OCI-LY7 (cell line): ENCODE data around the gene MRPS9. TPM values are rescaled to one million over a fixed set of nuclear protein-coding genes. Genes with fewer than 3 reads are reported as not detected.

Source experiments
- BruUV-seq: library from RNA; stranded (reverse); fragments of 400-500 nt; replicated peaks from 2 replicates; lab custom pipeline; 2021; lab: Mats Ljungman, UMichigan
- CTCF ChIA-PET: fragments of 300-600 bp; sonication (Branson Sonifier 250); formaldehyde crosslinking; loops from one replicate; lab custom pipeline; 2022; ENCODE audit warnings: antibody characterized with exemption; ENCODE audit not compliant: unreplicated experiment; lab: Charles Lee
- POLR2A ChIA-PET: fragments of 300-600 bp; sonication (Branson Sonifier 250); formaldehyde crosslinking; loops from one replicate; lab custom pipeline; 2022; ENCODE audit warnings: antibody characterized with exemption; lab: Charles Lee
- DNase-seq: peaks from one replicate; pipeline ENCODE4 v3.0.0-alpha.2; 2015; ENCODE audit warnings: low spot score
- H2AFZ ChIP-seq: fragments of 200-600 bp; sonication (generic), shearing (Covaris generic); 2 replicates; pipeline ENCODE4 v1.6.1; 2014; ENCODE audit warnings: mild to moderate bottlenecking, antibody characterized with exemption, low read length, moderate library complexity
- H3K27ac ChIP-seq: fragments of 200-600 bp; sonication (generic); 2 replicates; pipeline ENCODE4 v1.5.1; 2014; ENCODE audit warnings: mixed run types, low read depth, mild to moderate bottlenecking, moderate library complexity, low read length, inconsistent platforms; ENCODE audit not compliant: poor library complexity, severe bottlenecking
- H3K36me3 ChIP-seq: fragments of 200-600 bp; sonication (generic); 2 replicates; pipeline ENCODE4 v1.6.1; 2014; ENCODE audit warnings: mild to moderate bottlenecking, antibody characterized with exemption, low read length, moderate library complexity, mixed read lengths; ENCODE audit not compliant: insufficient read depth
- H3K4me1 ChIP-seq: fragments of 200-600 bp; sonication (generic); 2 replicates; pipeline ENCODE4 v1.5.1; 2014; ENCODE audit warnings: mild to moderate bottlenecking, low read length; ENCODE audit not compliant: insufficient read depth, poor library complexity, severe bottlenecking
- H3K4me2 ChIP-seq: fragments of 200-600 bp; sonication (generic); 2 replicates; pipeline ENCODE4 v1.6.1; 2014; ENCODE audit warnings: mild to moderate bottlenecking, low read length
- H3K4me3 ChIP-seq: fragments of 200-600 bp; sonication (generic); 2 replicates; pipeline ENCODE4 v1.5.1; 2014; ENCODE audit warnings: mild to moderate bottlenecking, low read depth, low read length; ENCODE audit not compliant: poor library complexity, severe bottlenecking
- H3K79me2 ChIP-seq: fragments of 200-600 bp; sonication (generic); 2 replicates; pipeline ENCODE4 v1.6.1; 2016; ENCODE audit warnings: low read depth, mild to moderate bottlenecking, low read length, moderate library complexity, mixed read lengths; ENCODE audit not compliant: insufficient read depth
- H3K9me2 ChIP-seq: fragments of 200-600 bp; sonication (generic); 2 replicates; pipeline ENCODE4 v1.6.1; 2016; ENCODE audit warnings: mild to moderate bottlenecking, low read length, mixed read lengths; ENCODE audit not compliant: insufficient read depth
- H3K9me3 ChIP-seq: fragments of 200-600 bp; sonication (generic); 2 replicates; pipeline ENCODE4 v1.6.1; 2014; ENCODE audit warnings: mild to moderate bottlenecking, mixed run types, low read length, mixed read lengths
- H4K20me1 ChIP-seq: fragments of 200-600 bp; sonication (generic); 2 replicates; pipeline ENCODE4 v1.6.1; 2014; ENCODE audit warnings: mild to moderate bottlenecking, antibody characterized with exemption, low read length, moderate library complexity, mixed read lengths; ENCODE audit not compliant: insufficient read depth
- CTCF ChIP-seq: fragments of 200-600 bp; sonication (generic); conservative IDR thresholded peaks from 2 replicates; pipeline ENCODE4 v1.5.1; 2014; ENCODE audit warnings: mild to moderate bottlenecking, antibody characterized with exemption, low read length, moderate library complexity, mixed read lengths
- EZH2phosphoT487 ChIP-seq: fragments of 200-600 bp; sonication (generic); IDR thresholded peaks from 2 replicates; pipeline ENCODE4 v1.6.1; 2018; ENCODE audit warnings: low read depth, borderline replicate concordance, mild to moderate bottlenecking, mixed run types, antibody characterized with exemption, low read length, moderate library complexity, mixed read lengths
- intact Hi-C: fragments of 100-400 bp; cut with micrococcal nuclease; formaldehyde crosslinking; loops from one replicate; pipeline ENCODE4 v1.10.0; 2022; ENCODE audit not compliant: unreplicated experiment
- total RNA-seq, 2 experiments: library from RNA; depleted of rRNA in 1 of 2; stranded (reverse); fragments of >200 nt in 1 of 2; shearing (Covaris generic) in 1 of 2; gene quantifications; 2 replicates each; pipeline ENCODE4 v1.2.3, GENCODE V29; 2014 to 2022

Gene MRPS9
- total RNA-seq, 2 experiments from 2014 or later, result 25.9 to 42.6 TPM

GRCh38 chr2:105143467-105144151 is 105.7 kb downstream of the MRPS9 start:
- no TSS peak for BruUV-seq
- no peak for TF ChIP-seq CTCF
- no peak for TF ChIP-seq EZH2phosphoT487
- Histone ChIP-seq H2AFZ (no peak overlapping the region), H3K4me3 (no peak overlapping the region), H3K4me1 (no peaks in the 10 kb centered on the region), H4K20me1 (no peaks in the 10 kb centered on the region), H3K9me2 (no peaks in the 10 kb centered on the region), H3K4me2 (no peak overlapping the region), H3K27ac (no peak overlapping the region), H3K36me3 (no peaks in the 10 kb centered on the region), H3K9me3 (no peaks in the 10 kb centered on the region), H3K79me2 (no peaks in the 10 kb centered on the region)
- no peak for DNase-seq
- intact Hi-C loops, result no loop called here
- POLR2A ChIA-PET, result no interaction called here
- CTCF ChIA-PET, result no interaction called here

GRCh38 chr2:105144152-105144940 is 106.5 kb downstream of the MRPS9 start:
- no peaks in the 10 kb centered on the region for H3K9me3 ChIP-seq
- TF ChIP-seq EZH2phosphoT487 (no peak), CTCF (no peak)
- POLR2A ChIA-PET, result interaction anchor here (0.6 to 0.7 kb wide), 2 partner anchors 57 to 88 kb away, joined by 3 to 6 read pairs; no protein-coding TSS in a partner anchor
- no peak for DNase-seq
- H3K4me1 ChIP-seq, result no peaks in the 10 kb centered on the region
- H2AFZ ChIP-seq, result no peak overlapping the region
- H3K4me3 ChIP-seq, result no peak overlapping the region
- H3K9me2 ChIP-seq, result no peaks in the 10 kb centered on the region
- no peaks in the 10 kb centered on the region for H3K79me2 ChIP-seq
- BruUV-seq, result no TSS peak
- CTCF ChIA-PET, result no interaction called here
- H3K4me2 ChIP-seq, result no peak overlapping the region
- no peak overlapping the region for H3K27ac ChIP-seq
- intact Hi-C loops, result no loop called here
- H3K36me3 ChIP-seq, result no peaks in the 10 kb centered on the region
- H4K20me1 ChIP-seq, result no peaks in the 10 kb centered on the region

GRCh38 chr2:105144941-105145300 is 107.1 kb downstream of the MRPS9 start:
- no TSS peak for BruUV-seq
- no peak for DNase-seq
- no peak for TF ChIP-seq EZH2phosphoT487
- no peak for TF ChIP-seq CTCF
- intact Hi-C loops, result no loop called here
- H3K9me3 ChIP-seq, result no peaks in the 10 kb centered on the region
- H3K79me2 ChIP-seq, result no peaks in the 10 kb centered on the region
- POLR2A ChIA-PET, result interaction anchor here (0.6 to 0.7 kb wide), 2 partner anchors 56 to 87 kb away, joined by 3 to 6 read pairs; no protein-coding TSS in a partner anchor
- H3K4me2 ChIP-seq, result no peak overlapping the region
- CTCF ChIA-PET, result no interaction called here
- H3K27ac ChIP-seq, result no peak overlapping the region
- no peak overlapping the region for H2AFZ ChIP-seq
- H3K36me3 ChIP-seq, result no peaks in the 10 kb centered on the region
- no peaks in the 10 kb centered on the region for H4K20me1 ChIP-seq
- no peak overlapping the region for H3K4me3 ChIP-seq
- no peaks in the 10 kb centered on the region for H3K9me2 ChIP-seq
- no peaks in the 10 kb centered on the region for H3K4me1 ChIP-seq
